ENCODE results near the gene CHD9. TPM values are rescaled to one million over a fixed set of nuclear protein-coding genes. Genes with fewer than 3 reads are reported as not detected.

CHD9 gene
- total and polyA plus RNA-seq, 4 donors = 6.2 to 46.6 (median 32.5) TPM

- no peaks in the 10 kb centered on the region for H3K9me3 ChIP-seq (ENCODE audit: control insufficient read depth in 4 of 4, low read length in 3 of 4)
- DNase-seq (ENCODE audit: low spot score) = no peak
- WGBS = 25% methylated on average over 1 of the region's 1 CpG
- no peaks in the 10 kb centered on the region for H3K27me3 ChIP-seq (ENCODE audit: control insufficient read depth in 4 of 4, insufficient read depth in 4 of 4, low read length in 3 of 4)
- no peak overlapping the region for H3K9ac ChIP-seq (ENCODE audit: low read depth in 1 of 2, low read length in 2 of 2)
- no peak overlapping the region for H3K27ac ChIP-seq (ENCODE audit: low read depth in 1 of 2, low read length in 2 of 2)
- peaks cover 0 to 1% (median 0%) of the 10 kb centered on the region in 4 donors for H3K36me3 ChIP-seq (ENCODE audit: control insufficient read depth in 4 of 4, insufficient read depth in 3 of 4, low read depth in 1 of 4, low read length in 3 of 4)
- no peak overlapping the region for H3K4me3 ChIP-seq (ENCODE audit: low read depth in 1 of 3, low read length in 3 of 3)
- no peak for TF ChIP-seq RXRA (IDR thresholded peaks at IDR 0.05)
- TF ChIP-seq GABPA (IDR thresholded peaks at IDR 0.05 in 1 of 2, conservative IDR thresholded peaks at IDR 0.05 in 1 of 2) = no peak
- TF ChIP-seq YY1 (IDR thresholded peaks at IDR 0.05) = no peak
- TF ChIP-seq ZBTB33 (IDR thresholded peaks at IDR 0.05) = no peak
- no peak for TF ChIP-seq HNF4A (conservative IDR thresholded peaks at IDR 0.05)
- TF ChIP-seq ATF3 (IDR thresholded peaks at IDR 0.05) = no peak
- TF ChIP-seq EGR1 (IDR thresholded peaks at IDR 0.05; ENCODE audit: low read depth in 2 of 2) = no peak
- TF ChIP-seq RAD21 (IDR thresholded peaks at IDR 0.05) = no peak
- TF ChIP-seq FOXA2 (IDR thresholded peaks at IDR 0.05) = no peak
- H3K4me1 ChIP-seq (ENCODE audit: control insufficient read depth in 4 of 4, insufficient read depth in 4 of 4, low read length in 3 of 4) = no peaks in the 10 kb centered on the region
These were observed 66.9 kb downstream of the CHD9 start for GRCh38 chr16:53121661-53122060.

- Histone ChIP-seq H3K36me3 (ENCODE audit: control insufficient read depth in 4 of 4, insufficient read depth in 3 of 4, low read depth in 1 of 4, low read length in 3 of 4) (peaks cover 0 to 1% (median 0%) of the 10 kb centered on the region in 4 donors), H3K9me3 (ENCODE audit: control insufficient read depth in 4 of 4, low read length in 3 of 4) (no peaks in the 10 kb centered on the region), H3K27ac (ENCODE audit: low read depth in 1 of 2, low read length in 2 of 2) (no peak overlapping the region), H3K9ac (ENCODE audit: low read depth in 1 of 2, low read length in 2 of 2) (no peak overlapping the region), H3K4me3 (ENCODE audit: low read depth in 1 of 3, low read length in 3 of 3) (no peak overlapping the region), H3K27me3 (ENCODE audit: control insufficient read depth in 4 of 4, insufficient read depth in 4 of 4, low read length in 3 of 4) (no peaks in the 10 kb centered on the region), H3K4me1 (ENCODE audit: control insufficient read depth in 4 of 4, insufficient read depth in 4 of 4, low read length in 3 of 4) (no peaks in the 10 kb centered on the region)
- no peak for TF ChIP-seq SP1 (IDR thresholded peaks at IDR 0.05)
- no peak for TF ChIP-seq NR2F2 (IDR thresholded peaks at IDR 0.05)
- no peak for TF ChIP-seq JUND (IDR thresholded peaks at IDR 0.05)
- TF ChIP-seq YY1 (IDR thresholded peaks at IDR 0.05) = no peak
- no peak for DNase-seq (ENCODE audit: low spot score)
- WGBS = 87% methylated on average over 3 of the region's 3 CpGs
These were observed 69.0 kb downstream of the CHD9 start for GRCh38 chr16:53123747-53124146.

GRCh38 chr16:53126390-53126789 lies 71.6 kb downstream of the CHD9 start:
- Histone ChIP-seq H3K9ac (ENCODE audit: low read depth in 1 of 2, low read length in 2 of 2) (no peak overlapping the region), H3K4me1 (ENCODE audit: control insufficient read depth in 4 of 4, insufficient read depth in 4 of 4, low read length in 3 of 4) (peaks cover 0 to 6% (median 2%) of the 10 kb centered on the region in 4 donors), H3K27ac (ENCODE audit: low read depth in 1 of 2, low read length in 2 of 2) (no peak overlapping the region), H3K27me3 (ENCODE audit: control insufficient read depth in 4 of 4, insufficient read depth in 4 of 4, low read length in 3 of 4) (no peaks in the 10 kb centered on the region), H3K9me3 (ENCODE audit: control insufficient read depth in 4 of 4, low read length in 3 of 4) (no peaks in the 10 kb centered on the region), H3K4me3 (ENCODE audit: low read depth in 1 of 3, low read length in 3 of 3) (no peak overlapping the region), H3K36me3 (ENCODE audit: control insufficient read depth in 4 of 4, insufficient read depth in 3 of 4, low read depth in 1 of 4, low read length in 3 of 4) (no peaks in the 10 kb centered on the region)
- WGBS = 96% methylated on average over 5 of the region's 5 CpGs
- no peak for DNase-seq (ENCODE audit: low spot score)
- TF ChIP-seq SP1 (IDR thresholded peaks at IDR 0.05) = no peak
- no peak for TF ChIP-seq HNF4A (conservative IDR thresholded peaks at IDR 0.05)
- TF ChIP-seq NR2F2 (IDR thresholded peaks at IDR 0.05) = no peak
- no peak for TF ChIP-seq CTCF (IDR thresholded peaks at IDR 0.05; ENCODE audit: low read depth, low read length, missing input control)
- TF ChIP-seq MAX (IDR thresholded peaks at IDR 0.05) = no peak
- TF ChIP-seq TAF1 (conservative IDR thresholded peaks at IDR 0.05) = no peak
- TF ChIP-seq RXRA (IDR thresholded peaks at IDR 0.05) = no peak
- no peak for TF ChIP-seq GABPA (IDR thresholded peaks at IDR 0.05 in 1 of 2, conservative IDR thresholded peaks at IDR 0.05 in 1 of 2)
- no peak for TF ChIP-seq JUND (IDR thresholded peaks at IDR 0.05)

All from liver (tissue), 9 donors.